ENCODE data around the gene BMP3.
A peak's percentile ranks its signal among the peaks of the same experiment; 100 is the strongest.

BMP3 gene

GRCh38 chr4:81052119-81053068, 21.9 kb downstream of the BMP3 start:
- no peaks in the 10 kb centered on the region for H3K9me3 ChIP-seq
- H3K4me3 ChIP-seq (ENCODE audit: low read depth, low read length) = no peak overlapping the region
- H3K27me3 ChIP-seq = peaks cover 3% of the 10 kb centered on the region; the same call in 1 of the 2 replicates
- peak; percentile 87 for TF ChIP-seq CTCF (IDR thresholded peaks at IDR 0.05; ENCODE audit: low read depth, low read length)
- no peaks in the 10 kb centered on the region for H3K4me1 ChIP-seq
- DNase-seq = peak; percentile 73
- no peaks in the 10 kb centered on the region for H3K36me3 ChIP-seq

GRCh38 chr4:81058621-81059020, 28.1 kb downstream of the BMP3 start:
- no peak for TF ChIP-seq CTCF (IDR thresholded peaks at IDR 0.05; ENCODE audit: low read depth, low read length)
- Histone ChIP-seq H3K4me3 (ENCODE audit: low read depth, low read length) (no peak overlapping the region), H3K9me3 (no peaks in the 10 kb centered on the region), H3K4me1 (no peaks in the 10 kb centered on the region), H3K27me3 (peaks cover 3% of the 10 kb centered on the region; the same call in 1 of the 2 replicates), H3K36me3 (no peaks in the 10 kb centered on the region)
- no peak for DNase-seq

GRCh38 chr4:81060587-81061343, 30.3 kb downstream of the BMP3 start:
- H3K4me1 ChIP-seq = no peaks in the 10 kb centered on the region
- no peak for TF ChIP-seq CTCF (IDR thresholded peaks at IDR 0.05; ENCODE audit: low read depth, low read length)
- H3K27me3 ChIP-seq = no peaks in the 10 kb centered on the region; the same call in 1 of the 2 replicates
- H3K4me3 ChIP-seq (ENCODE audit: low read depth, low read length) = no peak overlapping the region
- no peaks in the 10 kb centered on the region for H3K36me3 ChIP-seq
- DNase-seq = no peak
- no peaks in the 10 kb centered on the region for H3K9me3 ChIP-seq

- Histone ChIP-seq H3K36me3 (no peaks in the 10 kb centered on the region), H3K4me3 (ENCODE audit: low read depth, low read length) (no peak overlapping the region), H3K4me1 (no peaks in the 10 kb centered on the region), H3K27me3 (no peaks in the 10 kb centered on the region; the same call in 1 of the 2 replicates), H3K9me3 (no peaks in the 10 kb centered on the region)
- no peak for DNase-seq
- no peak for TF ChIP-seq CTCF (IDR thresholded peaks at IDR 0.05; ENCODE audit: low read depth, low read length)
These were observed 30.8 kb downstream of the BMP3 start for GRCh38 chr4:81061344-81061730.

- no peaks in the 10 kb centered on the region for H3K9me3 ChIP-seq
- no peak for DNase-seq
- no peaks in the 10 kb centered on the region for H3K36me3 ChIP-seq
- H3K4me3 ChIP-seq (ENCODE audit: low read depth, low read length) = no peak overlapping the region
- TF ChIP-seq CTCF (IDR thresholded peaks at IDR 0.05; ENCODE audit: low read depth, low read length) = no peak
- H3K4me1 ChIP-seq = no peaks in the 10 kb centered on the region
- no peaks in the 10 kb centered on the region; the same call in 1 of the 2 replicates for H3K27me3 ChIP-seq
These were observed 31.5 kb downstream of the BMP3 start for GRCh38 chr4:81062001-81062400.
